ENCODE measurements around the gene GRAMD1C.

- TF ChIP-seq POLR2A (IDR thresholded peaks at IDR 0.05) = no peak
- TF ChIP-seq CTCF (IDR thresholded peaks at IDR 0.05) = no peak
These were observed 115.6 kb downstream of the GRAMD1C start for GRCh38 chr3:113954091-113954685.
